ENCODE results near the gene SUN2. TPM values are rescaled to one million over a fixed set of nuclear protein-coding genes. Genes with fewer than 3 reads are reported as not detected.

Gene SUN2
- total RNA-seq, 2 experiments from 2014 or later = 120 to 121 TPM

DNA sequence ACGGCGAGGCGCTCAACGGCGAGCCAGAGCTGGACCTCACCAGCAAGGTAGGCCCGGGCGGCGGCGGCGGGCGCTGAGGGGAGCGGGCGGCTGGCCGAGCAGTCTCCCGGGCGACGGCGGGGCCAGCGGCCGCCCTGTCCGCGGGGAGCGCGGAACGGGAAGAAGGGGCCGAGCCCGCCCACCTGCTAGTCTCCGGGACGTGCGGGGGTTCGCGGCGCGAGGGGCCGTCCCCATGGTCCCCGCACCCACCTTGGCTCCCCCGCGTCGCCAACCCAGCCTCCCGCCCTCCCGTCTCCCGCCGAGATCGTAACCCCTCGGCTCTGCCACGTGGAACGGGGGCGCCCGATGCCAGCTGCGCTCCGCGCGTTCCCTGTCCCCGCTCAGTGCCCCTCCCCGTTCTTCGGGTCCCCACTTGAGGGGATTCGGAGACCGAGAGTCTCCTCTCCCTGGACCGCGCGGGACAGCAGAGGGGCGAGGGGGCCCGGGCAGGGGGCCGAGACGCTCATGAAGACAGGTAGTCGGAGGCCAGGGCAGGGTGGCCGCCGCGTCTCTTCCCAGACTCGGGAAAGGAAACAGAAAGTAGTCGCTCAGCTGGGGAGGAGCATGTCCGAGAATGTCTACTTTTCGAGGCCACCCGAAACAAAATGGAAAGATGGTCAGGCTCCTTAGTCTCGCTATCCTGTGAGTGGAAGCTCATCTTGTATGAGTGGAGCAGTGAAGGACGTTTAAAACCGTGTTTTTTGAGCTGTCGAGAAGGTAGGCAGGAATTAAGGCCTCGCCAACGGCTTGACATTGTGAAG, 49.5 kb downstream of the SUN2 start:
- CTCF ChIA-PET = interaction anchor here (0.9 to 1.8 kb wide), 4 partner anchors 24 to 269 kb away, joined by 3 to 5 read pairs (median 4); partner anchors contain the start of gene TOMM22
- no peaks in the 10 kb centered on the region for H3K9me3 Mint-ChIP-seq
- intact Hi-C loops (cut with micrococcal nuclease) = loop anchor here (5.0 to 10.0 kb wide), 3 partner anchors 278 to 391 kb away; partner anchors contain the start of genes APOBEC3B and APOBEC3H
- H3K36me3 Mint-ChIP-seq (ENCODE audit: low read depth) = peaks cover 19% of the 10 kb centered on the region
- H3K27ac Mint-ChIP-seq = peak overlapping the region; percentile 86
- peak overlapping the region; percentile 86 for H3K4me3 Mint-ChIP-seq
- H3K4me1 Mint-ChIP-seq (ENCODE audit: low read depth) = peaks cover 54% of the 10 kb centered on the region
- H3K27me3 Mint-ChIP-seq (ENCODE audit: low read depth) = no peaks in the 10 kb centered on the region
- DNase-seq = peak; percentile 52

DNA sequence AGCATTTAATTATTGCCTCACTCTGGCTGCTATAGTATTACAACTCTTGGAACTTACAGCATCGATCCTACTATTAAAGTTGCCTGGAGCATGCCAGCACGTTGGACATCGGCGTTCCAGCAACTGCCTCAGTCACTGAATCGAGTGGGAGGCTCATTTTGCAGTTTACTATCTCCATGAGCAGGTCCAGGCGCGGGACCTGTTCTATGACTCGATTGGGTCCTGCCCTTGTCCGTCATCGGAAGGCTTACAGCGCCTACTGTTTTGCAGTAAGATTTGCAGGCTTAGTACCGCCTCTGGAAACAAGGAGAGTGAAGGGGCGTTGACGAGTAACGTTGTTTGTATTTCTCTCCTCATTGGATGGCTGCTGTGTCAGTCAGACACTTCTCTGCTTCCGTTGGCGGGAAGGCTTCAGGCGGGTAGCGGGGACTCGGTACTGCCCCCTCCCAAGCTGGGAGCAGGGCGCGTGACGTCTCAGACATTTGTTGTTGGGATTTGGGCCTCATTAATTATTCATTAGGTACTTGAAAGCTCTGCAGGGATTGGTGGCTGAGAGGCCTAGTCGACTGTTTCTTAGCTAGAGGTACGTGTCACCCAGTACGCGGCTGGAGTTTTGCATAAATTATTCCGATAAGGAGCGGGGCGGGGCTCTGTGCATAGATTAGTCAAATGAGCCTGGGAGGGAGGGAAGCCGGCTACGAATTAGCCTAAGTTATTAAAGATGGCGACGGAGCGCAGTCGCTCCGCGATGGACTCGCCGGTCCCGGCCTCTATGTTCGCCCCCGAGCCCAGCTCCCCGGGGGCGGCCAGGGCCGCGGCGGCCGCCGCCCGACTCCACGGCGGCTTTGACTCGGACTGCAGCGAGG, 50.3 kb downstream of the SUN2 start, which contains the start of gene GTPBP1:
GTPBP1 (plus strand) TSS at position 710 of the 866 bp plus-strand sequence; CDS start at position 722, 12 bp downstream.
- H3K27me3 Mint-ChIP-seq (ENCODE audit: low read depth) = no peaks in the 10 kb centered on the region
- peak within 1 kb of the TSS; percentile 86 for H3K4me3 Mint-ChIP-seq
- CTCF ChIA-PET = interaction anchor here (0.9 to 1.0 kb wide), 2 partner anchors 23 to 270 kb away, joined by 3 to 4 read pairs; partner anchors contain the start of gene TOMM22
- H3K4me1 Mint-ChIP-seq (ENCODE audit: low read depth) = peaks cover 47% of the 10 kb centered on the region
- H3K9me3 Mint-ChIP-seq = no peaks in the 10 kb centered on the region
- peak; percentile 99 for DNase-seq
- H3K36me3 Mint-ChIP-seq (ENCODE audit: low read depth) = peaks cover 19% of the 10 kb centered on the region
- H3K27ac Mint-ChIP-seq = peak within 1 kb of the TSS; percentile 92
- intact Hi-C loops (cut with micrococcal nuclease) = loop anchor here (1.0 to 10.0 kb wide), 13 partner anchors 24 to 815 kb away; partner anchors contain the start of genes APOBEC3B, APOBEC3H, ATF4 and CBY1

DNA sequence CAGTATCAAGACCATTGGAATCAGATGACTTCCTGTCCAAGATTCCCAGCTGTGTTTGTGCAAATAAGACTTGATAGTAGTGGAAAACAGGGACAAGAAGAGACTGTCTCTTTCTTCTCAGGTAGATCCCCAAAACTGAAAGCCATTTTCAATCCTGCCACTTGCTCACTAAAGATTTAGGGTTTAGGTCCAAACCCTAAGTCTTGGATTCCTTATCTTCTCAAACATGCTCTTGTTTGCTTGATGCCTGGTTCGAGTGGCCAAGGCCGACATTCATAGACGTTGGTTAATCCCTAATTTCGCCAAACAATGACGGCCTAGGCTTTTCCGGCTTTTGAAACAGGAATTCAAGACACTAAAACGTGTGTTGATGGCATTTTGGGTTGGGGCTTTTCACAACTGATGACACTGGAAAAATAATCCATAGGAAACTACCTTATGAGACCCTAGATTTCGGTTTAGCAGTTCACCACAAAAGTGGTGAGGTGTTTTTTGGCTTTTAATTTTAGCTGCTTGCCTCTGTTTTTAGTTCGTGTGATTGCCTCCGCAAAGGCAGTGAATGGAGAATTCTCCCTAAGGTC, 51.1 kb downstream of the SUN2 start:
- CTCF ChIA-PET = no interaction called here

DNA sequence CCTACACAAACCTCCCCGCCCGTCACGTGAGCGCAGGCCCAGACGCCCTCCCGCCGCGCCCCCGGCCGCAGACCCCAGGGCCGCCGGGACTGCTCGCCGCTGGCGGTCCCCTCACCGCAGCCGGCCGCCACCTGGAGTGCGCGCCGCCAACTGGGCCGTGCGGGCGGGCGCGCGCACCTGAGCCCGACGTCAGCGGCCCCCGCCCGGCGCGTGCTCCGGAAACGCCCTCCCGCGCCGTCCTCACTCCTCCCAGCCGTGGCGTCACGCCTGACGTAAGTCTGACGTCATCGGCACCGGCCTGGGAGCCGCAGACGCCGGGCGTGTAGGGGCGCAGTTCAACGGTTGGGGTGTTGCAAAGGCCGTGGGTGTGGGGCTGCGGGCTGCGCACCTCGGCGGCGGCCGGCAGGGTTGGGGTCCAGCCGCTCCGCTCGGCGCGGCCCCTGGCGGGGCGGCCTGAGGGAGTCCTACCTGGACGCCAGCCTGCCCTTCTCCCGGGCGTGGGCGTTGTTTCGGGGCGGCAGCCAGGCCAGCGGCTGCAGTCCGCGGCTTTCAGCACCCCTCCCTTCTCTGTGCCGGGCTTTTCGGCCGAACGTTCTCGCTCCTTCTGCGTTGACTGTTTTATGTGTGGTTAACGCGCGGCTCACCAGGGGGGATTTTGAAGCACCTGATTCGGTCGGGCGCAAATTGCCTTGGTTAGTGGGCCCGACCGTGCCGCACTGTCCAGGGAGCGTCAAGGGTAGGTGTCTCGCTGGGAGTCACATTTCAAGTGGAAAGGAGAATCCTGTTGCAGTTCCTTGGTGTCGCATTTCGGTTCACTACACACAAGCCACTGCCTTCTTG, 54.8 kb downstream of the SUN2 start, which contains the start of gene JOSD1:
JOSD1 (minus strand) TSS at position 155 of the 840 bp plus-strand sequence. CDS start 956 bp downstream, outside the sequence.
- Mint-ChIP-seq H3K27ac (peak within 1 kb of the TSS; percentile 93), H3K36me3 (ENCODE audit: low read depth) (peaks cover 23% of the 10 kb centered on the region), H3K4me3 (peak within 1 kb of the TSS; percentile 91), H3K9me3 (no peaks in the 10 kb centered on the region), H3K27me3 (ENCODE audit: low read depth) (no peaks in the 10 kb centered on the region), H3K4me1 (ENCODE audit: low read depth) (peaks cover 55% of the 10 kb centered on the region)
- intact Hi-C loops (cut with micrococcal nuclease) = loop anchor here (10.0 kb wide), 2 partner anchors 284 to 306 kb away; partner anchors contain the start of gene APOBEC3B
- peak; percentile 97 for DNase-seq
- CTCF ChIA-PET = no interaction called here

More for the DNA sequence above, 51.1 kb downstream of the SUN2 start:
- intact Hi-C loops (cut with micrococcal nuclease) = loop anchor here (1.0 to 10.0 kb wide), 13 partner anchors 23 to 816 kb away; partner anchors contain the start of genes APOBEC3B, APOBEC3H, ATF4 and CBY1
- no peaks in the 10 kb centered on the region for H3K27me3 Mint-ChIP-seq (ENCODE audit: low read depth)
- no peaks in the 10 kb centered on the region for H3K9me3 Mint-ChIP-seq
- H3K4me1 Mint-ChIP-seq (ENCODE audit: low read depth) = peaks cover 44% of the 10 kb centered on the region
- peak overlapping the region; percentile 92 for H3K27ac Mint-ChIP-seq
- DNase-seq = no peak
- peaks cover 22% of the 10 kb centered on the region for H3K36me3 Mint-ChIP-seq (ENCODE audit: low read depth)
- peak overlapping the region; percentile 85 for H3K4me3 Mint-ChIP-seq

DNA sequence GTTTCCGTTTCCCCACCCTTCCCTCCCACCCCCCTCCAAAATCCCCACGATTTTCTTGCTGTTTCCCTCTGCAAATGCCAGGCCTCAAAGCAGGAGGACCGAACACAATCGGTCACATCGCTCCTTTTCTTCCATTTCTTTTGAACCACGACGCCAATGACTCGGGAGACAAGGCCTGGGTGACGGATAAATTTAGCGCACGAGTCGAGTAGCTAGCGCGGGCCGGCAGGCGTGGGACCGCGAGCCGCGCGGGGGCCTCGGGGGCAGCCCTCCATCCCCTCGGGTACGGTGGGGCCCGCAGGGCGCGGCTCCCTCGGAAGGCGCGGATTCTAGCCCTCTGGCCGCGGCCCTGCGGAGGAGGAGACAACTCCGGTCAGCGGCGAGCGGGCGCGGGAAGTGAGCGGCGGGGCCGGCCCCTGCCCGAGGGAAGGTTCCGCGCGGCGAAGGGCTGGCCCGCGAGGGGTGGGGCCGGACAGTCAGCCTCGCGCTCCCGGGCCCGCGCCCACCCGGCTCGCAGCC, 55.5 kb downstream of the SUN2 start:
- Mint-ChIP-seq H3K27ac (peak overlapping the region; percentile 93), H3K4me1 (ENCODE audit: low read depth) (peaks cover 59% of the 10 kb centered on the region), H3K36me3 (ENCODE audit: low read depth) (peaks cover 23% of the 10 kb centered on the region), H3K9me3 (no peaks in the 10 kb centered on the region), H3K27me3 (ENCODE audit: low read depth) (no peaks in the 10 kb centered on the region), H3K4me3 (peak overlapping the region; percentile 91)
- peak; percentile 37 for DNase-seq
- intact Hi-C loops (cut with micrococcal nuclease) = loop anchor here (10.0 kb wide), 2 partner anchors 284 to 306 kb away; partner anchors contain the start of gene APOBEC3B
- CTCF ChIA-PET = interaction anchor here (1.7 to 5.6 kb wide), 2 partner anchors 16 to 19 kb away, joined by 7 to 33 read pairs; partner anchors contain the start of gene TOMM22

DNA sequence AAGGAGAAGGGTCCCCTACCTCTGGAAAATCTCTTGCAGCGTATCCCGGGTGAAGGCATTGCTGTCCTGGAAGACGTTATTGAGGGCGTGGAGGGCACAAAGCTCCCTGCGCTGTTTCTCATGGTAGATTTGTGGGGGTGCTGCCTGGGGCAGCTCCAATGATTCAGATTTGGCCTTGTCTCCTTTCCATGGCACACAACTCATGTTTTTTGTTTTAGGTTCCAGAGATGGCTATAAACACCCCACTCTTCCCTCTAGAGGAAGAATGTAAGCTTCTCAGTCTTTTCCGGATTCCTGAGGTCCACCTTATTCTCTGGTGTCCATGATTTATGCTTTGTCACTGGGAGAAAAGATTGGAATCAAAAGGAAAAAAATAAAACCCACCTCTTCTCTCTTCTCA, 56.0 kb downstream of the SUN2 start:
- H3K4me1 Mint-ChIP-seq (ENCODE audit: low read depth) = peaks cover 60% of the 10 kb centered on the region
- intact Hi-C loops (cut with micrococcal nuclease) = loop anchor here (10.0 kb wide), 3 partner anchors 285 to 805 kb away; partner anchors contain the start of genes APOBEC3B and MIEF1
- no peak for DNase-seq
- H3K4me3 Mint-ChIP-seq = peak overlapping the region; percentile 91
- CTCF ChIA-PET = interaction anchor here (0.7 to 5.6 kb wide), 5 partner anchors 16 to 644 kb away, joined by 3 to 33 read pairs (median 6); partner anchors contain the start of gene TOMM22
- peak overlapping the region; percentile 93 for H3K27ac Mint-ChIP-seq
- no peaks in the 10 kb centered on the region for H3K27me3 Mint-ChIP-seq (ENCODE audit: low read depth)
- peaks cover 28% of the 10 kb centered on the region for H3K36me3 Mint-ChIP-seq (ENCODE audit: low read depth)
- H3K9me3 Mint-ChIP-seq = no peaks in the 10 kb centered on the region

DNA sequence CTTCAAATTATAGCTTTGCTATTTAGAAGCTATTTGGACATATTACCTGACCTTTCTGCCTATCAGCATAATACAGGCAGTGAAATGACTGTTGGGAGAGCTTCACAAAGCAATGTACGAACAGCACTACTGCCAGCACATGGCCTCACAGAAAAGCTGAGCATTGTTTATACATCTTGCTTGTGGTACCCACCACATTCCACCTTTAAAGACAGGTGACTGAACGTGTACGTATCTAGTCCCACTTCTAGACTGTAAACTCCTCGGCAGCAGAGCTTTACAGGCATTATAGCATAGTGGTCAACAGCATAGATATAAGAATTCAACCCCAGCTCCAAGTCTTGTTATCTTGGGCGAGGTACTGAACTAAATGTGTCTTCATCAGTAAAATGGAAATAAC, 56.7 kb downstream of the SUN2 start:
- intact Hi-C loops (cut with micrococcal nuclease) = loop anchor here (10.0 kb wide), 1 partner anchor 806 kb away; the partner anchor contains the start of gene MIEF1
- H3K4me1 Mint-ChIP-seq (ENCODE audit: low read depth) = peaks cover 60% of the 10 kb centered on the region
- no peaks in the 10 kb centered on the region for H3K27me3 Mint-ChIP-seq (ENCODE audit: low read depth)
- no peaks in the 10 kb centered on the region for H3K9me3 Mint-ChIP-seq
- H3K27ac Mint-ChIP-seq = peak overlapping the region; percentile 93
- peak overlapping the region; percentile 91 for H3K4me3 Mint-ChIP-seq
- DNase-seq = no peak
- CTCF ChIA-PET = interaction anchor here (1.0 to 5.6 kb wide), 4 partner anchors 15 to 26 kb away, joined by 3 to 33 read pairs (median 6); partner anchors contain the start of gene TOMM22
- peaks cover 31% of the 10 kb centered on the region for H3K36me3 Mint-ChIP-seq (ENCODE audit: low read depth)

DNA sequence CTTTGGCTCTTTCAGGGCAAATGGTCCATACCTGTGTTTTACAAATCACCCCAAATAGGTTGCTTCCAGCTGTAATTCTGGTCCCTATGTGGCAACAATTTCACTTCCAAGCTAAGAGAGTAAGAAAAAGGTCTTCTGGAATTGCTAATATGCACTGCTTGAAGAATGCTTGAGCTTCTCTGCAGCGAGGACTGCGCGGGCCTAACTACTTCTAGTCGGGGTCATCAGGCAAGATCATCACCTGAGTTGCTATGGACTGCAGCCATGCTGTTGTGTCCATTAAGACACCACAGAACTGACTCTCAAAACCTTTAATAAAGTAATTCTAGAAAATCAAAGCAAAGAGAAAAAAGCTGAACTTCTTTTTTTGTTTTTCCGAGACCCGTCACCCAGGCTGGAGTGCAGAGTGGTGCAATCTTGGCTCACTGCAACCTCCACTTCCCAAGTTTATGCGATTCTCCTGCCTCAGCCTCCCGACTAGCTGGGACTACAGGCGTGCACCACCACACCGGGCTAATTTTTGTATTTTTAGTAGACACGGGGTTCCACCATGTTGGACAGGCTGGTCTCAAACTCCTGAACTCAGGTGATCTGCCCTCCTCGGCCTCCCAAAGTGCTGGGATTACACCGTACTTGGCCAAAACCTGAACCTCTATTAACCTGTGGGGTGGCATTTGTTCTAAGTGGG, 57.2 kb downstream of the SUN2 start:
- CTCF ChIA-PET = interaction anchor here (0.6 to 5.6 kb wide), 5 partner anchors 15 to 616 kb away, joined by 3 to 33 read pairs (median 6); partner anchors contain the start of gene TOMM22
- Mint-ChIP-seq H3K4me3 (peak overlapping the region; percentile 91), H3K27ac (peak overlapping the region; percentile 93), H3K4me1 (ENCODE audit: low read depth) (peaks cover 60% of the 10 kb centered on the region), H3K27me3 (ENCODE audit: low read depth) (no peaks in the 10 kb centered on the region), H3K9me3 (no peaks in the 10 kb centered on the region), H3K36me3 (ENCODE audit: low read depth) (peaks cover 32% of the 10 kb centered on the region)
- DNase-seq = no peak
- intact Hi-C loops (cut with micrococcal nuclease) = loop anchor here (10.0 kb wide), 1 partner anchor 806 kb away; the partner anchor contains the start of gene MIEF1

DNA sequence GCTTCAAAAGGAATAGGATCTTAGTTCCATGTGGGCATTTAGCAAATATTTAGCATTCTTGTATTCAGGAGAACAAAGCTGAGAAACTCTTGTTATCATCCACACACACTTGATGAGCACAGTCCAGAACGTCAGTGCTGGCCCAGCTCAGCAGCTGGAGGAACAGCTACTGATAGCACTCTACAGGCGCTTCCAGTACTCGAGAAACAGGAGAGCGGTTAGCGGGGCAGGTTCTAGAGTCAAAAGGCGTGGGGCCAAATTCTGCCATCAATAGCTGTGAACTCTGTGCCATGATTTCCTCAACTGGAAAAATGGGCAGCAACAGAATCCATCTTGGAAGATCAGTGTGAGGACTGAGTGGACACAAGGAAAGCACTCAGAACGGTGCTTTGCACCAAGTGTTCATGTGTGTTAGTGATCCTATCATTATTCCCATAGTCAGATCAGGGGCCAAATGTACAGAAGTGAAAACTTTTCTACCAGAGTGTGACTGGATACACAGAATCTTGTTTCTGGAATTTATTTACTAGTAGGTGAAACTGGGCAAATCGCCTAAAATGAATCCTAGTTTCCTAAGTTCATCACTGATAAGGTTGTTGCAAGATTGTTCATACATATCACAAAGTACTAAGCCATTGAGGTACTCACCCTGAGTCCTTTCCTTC, 58.2 kb downstream of the SUN2 start:
- Mint-ChIP-seq H3K4me1 (ENCODE audit: low read depth) (peaks cover 63% of the 10 kb centered on the region), H3K27ac (peak overlapping the region; percentile 93)
- intact Hi-C loops (cut with micrococcal nuclease) = loop anchor here (10.0 kb wide), 1 partner anchor 807 kb away; the partner anchor contains the start of gene MIEF1

More for the DNA sequence above, 58.2 kb downstream of the SUN2 start:
- Mint-ChIP-seq H3K36me3 (ENCODE audit: low read depth) (peaks cover 32% of the 10 kb centered on the region), H3K27me3 (ENCODE audit: low read depth) (no peaks in the 10 kb centered on the region), H3K4me3 (peak overlapping the region; percentile 42), H3K9me3 (no peaks in the 10 kb centered on the region)
- no peak for DNase-seq
- CTCF ChIA-PET = interaction anchor here (0.7 to 5.6 kb wide), 3 partner anchors 16 to 37 kb away, joined by 3 to 33 read pairs (median 3); partner anchors contain the start of gene TOMM22

Data from activated naive CD4-positive, alpha-beta T cell treated with anti-CD3 and anti-CD28 coated beads for 36 hours (primary cell).